ENCODE data around the gene CYTH1.

GRCh38 chr17:78724544-78724943, 57.5 kb downstream of the CYTH1 start:
- TF ChIP-seq POLR2A (IDR thresholded peaks at IDR 0.05; ENCODE audit: low read depth, low read length) (no peak; the same call in 1 of the 2 replicates), CTCF (IDR thresholded peaks at IDR 0.05 in 2 of 3, conservative IDR thresholded peaks at IDR 0.05 in 1 of 3; ENCODE audit: control insufficient read depth in 2 of 3, extremely low read depth in 1 of 3, insufficient read depth in 1 of 3, low read depth in 3 of 3, low read length in 3 of 3) (no peak), PKNOX1 (IDR thresholded peaks at IDR 0.05) (no peak), TCF12 (IDR thresholded peaks at IDR 0.05; ENCODE audit: low read depth, low read length) (no peak), NRF1 (conservative IDR thresholded peaks at IDR 0.05; ENCODE audit: low read depth, low read length) (no peak), YY1 (IDR thresholded peaks at IDR 0.05; ENCODE audit: low read depth, low read length) (no peak), CBFB (IDR thresholded peaks at IDR 0.05; ENCODE audit: low read depth) (no peak), RAD51 (IDR thresholded peaks at IDR 0.05) (no peak), POLR2AphosphoS5 (IDR thresholded peaks at IDR 0.05; ENCODE audit: low read length) (no peak), ZZZ3 (IDR thresholded peaks at IDR 0.05; ENCODE audit: control insufficient read depth, insufficient read length, low read depth) (no peak), MEF2A (IDR thresholded peaks at IDR 0.05; ENCODE audit: insufficient read depth, low read depth, low read length) (no peak), EGR1 (IDR thresholded peaks at IDR 0.05; ENCODE audit: borderline replicate concordance in 1 of 2, low read depth in 2 of 2, low read length in 2 of 2) (no peak), ZNF274 (IDR thresholded peaks at IDR 0.05; ENCODE audit: insufficient read depth, insufficient read length) (no peak)

Data from GM12878 (cell line).